ENCODE measurements around the gene IGSF5. TPM values are rescaled to one million over a fixed set of nuclear protein-coding genes. Genes with fewer than 3 reads are reported as not detected.

Gene IGSF5
- total RNA-seq, 1 donor from 2014 or later = not detected

DNA sequence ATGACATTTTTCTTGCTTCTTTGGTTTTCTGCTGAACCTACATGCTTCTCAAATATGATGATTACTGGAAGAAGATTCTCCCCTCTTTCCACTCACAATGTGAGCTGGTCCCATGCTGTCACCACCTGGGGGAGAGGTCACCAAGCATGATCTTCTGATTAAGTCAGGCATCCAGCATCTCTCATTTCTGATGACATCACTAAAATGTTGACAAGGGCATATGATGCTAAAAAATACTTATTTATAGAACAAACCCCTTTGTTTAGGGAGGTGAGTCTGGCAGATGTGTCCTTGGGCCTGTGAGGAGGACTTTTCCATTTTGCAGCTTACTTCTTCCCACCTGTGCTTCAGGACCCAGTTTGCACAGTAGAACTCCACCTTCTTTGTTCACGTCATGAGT, 80.3 kb downstream of the IGSF5 start:
- FAIRE-seq = no peak
- DNase-seq (ENCODE audit: low read depth) = no peak
- TF ChIP-seq, protein P1, sequence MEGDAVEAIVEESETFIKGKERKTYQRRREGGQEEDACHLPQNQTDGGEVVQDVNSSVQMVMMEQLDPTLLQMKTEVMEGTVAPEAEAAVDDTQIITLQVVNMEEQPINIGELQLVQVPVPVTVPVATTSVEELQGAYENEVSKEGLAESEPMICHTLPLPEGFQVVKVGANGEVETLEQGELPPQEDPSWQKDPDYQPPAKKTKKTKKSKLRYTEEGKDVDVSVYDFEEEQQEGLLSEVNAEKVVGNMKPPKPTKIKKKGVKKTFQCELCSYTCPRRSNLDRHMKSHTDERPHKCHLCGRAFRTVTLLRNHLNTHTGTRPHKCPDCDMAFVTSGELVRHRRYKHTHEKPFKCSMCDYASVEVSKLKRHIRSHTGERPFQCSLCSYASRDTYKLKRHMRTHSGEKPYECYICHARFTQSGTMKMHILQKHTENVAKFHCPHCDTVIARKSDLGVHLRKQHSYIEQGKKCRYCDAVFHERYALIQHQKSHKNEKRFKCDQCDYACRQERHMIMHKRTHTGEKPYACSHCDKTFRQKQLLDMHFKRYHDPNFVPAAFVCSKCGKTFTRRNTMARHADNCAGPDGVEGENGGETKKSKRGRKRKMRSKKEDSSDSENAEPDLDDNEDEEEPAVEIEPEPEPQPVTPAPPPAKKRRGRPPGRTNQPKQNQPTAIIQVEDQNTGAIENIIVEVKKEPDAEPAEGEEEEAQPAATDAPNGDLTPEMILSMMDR (IDR thresholded peaks at IDR 0.05; ENCODE audit: insufficient read depth, low read length, severe bottlenecking) = no peak
- H3K4me3 ChIP-seq (ENCODE audit: low read depth, low read length) = no peak overlapping the region
- H3K36me3 ChIP-seq (ENCODE audit: control insufficient read depth, insufficient read depth, low read length) = no peaks in the 10 kb centered on the region
- no peaks in the 10 kb centered on the region for H3K27me3 ChIP-seq (ENCODE audit: control insufficient read depth, insufficient read depth, low read length)

DNA sequence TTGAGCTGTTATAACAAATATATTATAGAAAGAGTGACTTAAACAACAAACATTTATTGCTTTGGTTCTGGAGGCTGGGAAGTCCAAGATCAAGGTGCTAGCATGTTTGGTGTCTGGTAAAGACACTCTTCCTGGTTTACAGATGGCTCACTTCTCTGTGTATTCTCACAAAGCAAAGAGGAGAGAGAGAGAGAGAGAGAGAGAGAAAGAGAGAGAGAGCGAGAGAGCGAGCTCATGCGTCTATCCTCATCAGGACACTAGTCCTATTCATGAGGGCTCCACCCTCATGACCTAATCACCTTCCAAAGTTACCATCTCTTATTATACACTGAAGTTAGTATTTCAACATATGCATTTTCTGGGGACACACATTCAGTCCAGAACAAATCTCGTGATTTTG, 89.6 kb downstream of the IGSF5 start:
- no peaks in the 10 kb centered on the region for H3K27me3 ChIP-seq (ENCODE audit: control insufficient read depth, insufficient read depth, low read length)
- no peaks in the 10 kb centered on the region for H3K36me3 ChIP-seq (ENCODE audit: control insufficient read depth, insufficient read depth, low read length)
- no peak for DNase-seq (ENCODE audit: low read depth)
- no peak for FAIRE-seq
- TF ChIP-seq, protein P1 (IDR thresholded peaks at IDR 0.05; ENCODE audit: insufficient read depth, low read length, severe bottlenecking) = no peak
- H3K4me3 ChIP-seq (ENCODE audit: low read depth, low read length) = no peak overlapping the region

DNA sequence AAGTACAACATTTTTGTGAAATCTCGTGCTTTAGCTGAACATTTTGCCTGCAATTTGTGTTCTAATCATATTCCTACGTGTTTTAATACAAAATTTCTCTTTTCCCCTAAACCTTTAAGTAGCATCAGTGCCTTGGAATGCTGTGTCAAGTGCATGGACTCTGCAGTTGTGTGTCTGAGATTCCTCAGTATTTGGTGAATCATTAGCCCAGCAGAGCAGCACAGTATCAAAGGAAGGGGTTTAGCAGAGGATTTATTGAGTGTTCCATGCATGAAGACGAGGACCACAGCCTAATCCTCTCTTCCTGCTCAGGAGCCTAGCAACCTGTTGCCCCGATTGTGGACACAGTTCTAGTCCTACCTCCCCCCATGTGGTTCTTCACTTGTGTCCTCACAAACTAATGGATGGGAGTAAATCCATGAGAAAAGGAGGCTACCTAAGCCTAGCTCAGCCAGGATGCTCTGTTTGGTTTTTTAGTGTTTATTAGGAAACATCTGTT, 92.9 kb downstream of the IGSF5 start:
- DNase-seq (ENCODE audit: low read depth) (no peak), FAIRE-seq (no peak)
- Histone ChIP-seq H3K36me3 (ENCODE audit: control insufficient read depth, insufficient read depth, low read length) (no peaks in the 10 kb centered on the region), H3K4me3 (ENCODE audit: low read depth, low read length) (no peak overlapping the region), H3K27me3 (ENCODE audit: control insufficient read depth, insufficient read depth, low read length) (no peaks in the 10 kb centered on the region)
- TF ChIP-seq, protein P1 (IDR thresholded peaks at IDR 0.05; ENCODE audit: insufficient read depth, low read length, severe bottlenecking) = no peak

DNA sequence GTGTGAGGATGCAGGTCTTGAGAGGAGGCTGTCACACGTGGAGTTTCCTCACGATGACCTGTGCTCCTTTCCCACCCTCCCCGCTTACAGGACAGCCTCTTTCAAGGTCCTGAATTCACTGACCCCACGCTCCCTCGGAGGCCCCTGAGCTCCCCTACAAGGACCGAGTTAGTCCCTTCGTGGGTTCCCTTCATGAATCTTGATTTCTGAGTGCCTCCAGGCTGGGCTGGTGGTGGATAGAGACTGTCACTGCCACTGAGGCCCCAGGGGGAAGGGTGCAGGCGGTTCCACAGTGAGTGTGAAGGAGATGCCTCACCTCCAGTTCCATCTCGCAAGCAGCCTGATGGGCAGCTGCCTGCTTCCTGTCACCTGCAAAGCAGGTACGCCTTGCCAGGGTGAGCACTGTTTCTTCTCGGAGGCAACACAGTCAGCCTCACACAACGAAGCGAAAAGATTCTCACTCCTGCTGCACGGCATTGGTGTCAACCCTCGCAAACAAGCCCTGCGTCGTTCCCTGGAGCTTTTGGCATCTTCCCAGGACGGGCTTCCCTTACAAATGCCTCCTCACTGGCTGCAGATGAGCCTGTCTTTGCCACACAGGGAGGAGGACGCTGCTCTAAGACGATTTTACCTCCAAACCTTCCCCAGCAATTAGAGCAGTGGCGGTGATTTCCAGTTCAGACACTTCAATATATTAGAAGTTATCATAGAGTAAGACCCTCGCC, 95.6 kb downstream of the IGSF5 start:
- TF ChIP-seq, protein P1 (IDR thresholded peaks at IDR 0.05; ENCODE audit: insufficient read depth, low read length, severe bottlenecking) = no peak
- no peak overlapping the region for H3K4me3 ChIP-seq (ENCODE audit: low read depth, low read length)
- DNase-seq (ENCODE audit: low read depth) (no peak), FAIRE-seq (no peak)
- H3K27me3 ChIP-seq (ENCODE audit: control insufficient read depth, insufficient read depth, low read length) = no peaks in the 10 kb centered on the region
- no peaks in the 10 kb centered on the region for H3K36me3 ChIP-seq (ENCODE audit: control insufficient read depth, insufficient read depth, low read length)

DNA sequence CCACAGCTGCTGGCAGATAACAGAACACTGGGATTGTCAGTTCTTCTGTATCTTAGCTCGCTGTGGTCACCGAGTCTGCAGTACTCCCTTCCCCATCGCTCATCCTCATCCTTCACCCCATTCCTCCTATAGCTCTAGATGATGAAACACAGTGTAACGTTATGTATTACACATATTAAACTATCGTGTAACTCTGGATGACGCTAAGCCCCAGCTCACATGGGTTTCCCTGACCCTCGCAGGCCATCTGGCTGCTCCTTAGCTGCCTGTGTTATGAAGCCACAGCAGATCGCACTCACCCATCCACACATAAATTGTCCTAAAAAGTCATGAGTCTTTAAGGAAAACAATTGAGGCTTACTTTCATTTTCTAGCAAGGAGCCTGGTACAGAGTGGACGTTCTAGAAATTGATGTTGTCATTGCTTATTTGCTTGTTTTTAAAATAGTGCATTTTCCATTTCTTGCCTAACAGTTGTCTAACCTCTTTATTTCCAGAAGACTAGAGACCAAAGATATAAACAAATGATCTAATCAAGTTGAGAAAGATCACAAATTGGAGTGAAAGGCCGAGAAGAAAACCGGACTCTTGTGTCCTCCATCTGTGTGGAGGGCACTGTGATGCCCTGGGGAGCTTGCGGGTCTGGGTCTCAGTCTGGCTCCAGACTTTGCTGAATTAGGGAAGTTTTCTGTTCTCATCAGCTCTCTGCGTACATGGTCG, 97.9 kb downstream of the IGSF5 start:
- H3K36me3 ChIP-seq (ENCODE audit: control insufficient read depth, insufficient read depth, low read length) = no peaks in the 10 kb centered on the region
- FAIRE-seq (no peak), DNase-seq (ENCODE audit: low read depth) (no peak)
- TF ChIP-seq, protein P1 (IDR thresholded peaks at IDR 0.05; ENCODE audit: insufficient read depth, low read length, severe bottlenecking) = no peak
- no peaks in the 10 kb centered on the region for H3K27me3 ChIP-seq (ENCODE audit: control insufficient read depth, insufficient read depth, low read length)
- no peak overlapping the region for H3K4me3 ChIP-seq (ENCODE audit: low read depth, low read length)

All from bronchial epithelial cell (primary cell).